ENCODE data around the gene ZDHHC6.
"Not testable (repeated sequence)": the region's sequence is repeated elsewhere in the genome, so short reads cannot be mapped to it uniquely, and the experiment has no call there.

ZDHHC6 gene

GRCh38 chr10:112388056-112388455 lies 58.7 kb downstream of the ZDHHC6 start:
- peaks cover 62% of the 10 kb centered on the region for H3K4me1 Mint-ChIP-seq
- H3K9me3 Mint-ChIP-seq, H3K4me3 Mint-ChIP-seq, ATAC-seq, H3K27me3 Mint-ChIP-seq: not testable (repeated sequence)
- H3K27ac Mint-ChIP-seq, result peak overlapping the region; percentile 62
- H3K36me3 Mint-ChIP-seq, result peaks cover 12% of the 10 kb centered on the region

GRCh38 chr10:112385201-112385600 lies 61.5 kb downstream of the ZDHHC6 start:
- Mint-ChIP-seq H3K9me3 (no peaks in the 10 kb centered on the region), H3K4me3 (no peak overlapping the region), H3K27ac (peak overlapping the region; percentile 3), H3K27me3 (no peaks in the 10 kb centered on the region), H3K36me3 (peaks cover 31% of the 10 kb centered on the region), H3K4me1 (peaks cover 82% of the 10 kb centered on the region)
- no peak for ATAC-seq

- H3K9me3 Mint-ChIP-seq, result no peaks in the 10 kb centered on the region
- peaks cover 81% of the 10 kb centered on the region for H3K4me1 Mint-ChIP-seq
- no peaks in the 10 kb centered on the region for H3K27me3 Mint-ChIP-seq
- peaks cover 36% of the 10 kb centered on the region for H3K36me3 Mint-ChIP-seq
- no peak for ATAC-seq
- peak overlapping the region; percentile 3 for H3K27ac Mint-ChIP-seq
- no peak overlapping the region for H3K4me3 Mint-ChIP-seq
Measured at GRCh38 chr10:112384141-112384540, 62.6 kb downstream of the ZDHHC6 start.

- H3K27me3 Mint-ChIP-seq, result no peaks in the 10 kb centered on the region
- H3K36me3 Mint-ChIP-seq, result peaks cover 36% of the 10 kb centered on the region
- no peak overlapping the region for H3K4me3 Mint-ChIP-seq
- H3K27ac Mint-ChIP-seq, result no peak overlapping the region
- ATAC-seq, result peak; percentile 66
- H3K4me1 Mint-ChIP-seq, result peaks cover 81% of the 10 kb centered on the region
- H3K9me3 Mint-ChIP-seq, result no peaks in the 10 kb centered on the region
Measured at GRCh38 chr10:112383325-112383724, 63.4 kb downstream of the ZDHHC6 start.

- ATAC-seq, result no peak
- H3K27ac Mint-ChIP-seq, result peak overlapping the region; percentile 12
- H3K4me1 Mint-ChIP-seq, result peaks cover 81% of the 10 kb centered on the region
- H3K4me3 Mint-ChIP-seq, result no peak overlapping the region
- H3K36me3 Mint-ChIP-seq, result peaks cover 36% of the 10 kb centered on the region
- no peaks in the 10 kb centered on the region for H3K9me3 Mint-ChIP-seq
- no peaks in the 10 kb centered on the region for H3K27me3 Mint-ChIP-seq
Measured at GRCh38 chr10:112382515-112383235, 64.0 kb downstream of the ZDHHC6 start.

Data from stimulated activated memory B cell treated with anti-CD40 and anti-IgM and Interleukin-4, amounts not matched to agents 10 μg/mL and 1 μg/mL and 100 μg/mL, for 72 hours (primary cell).